GM12878 (cell line): Measurements from ENCODE around the gene ASMTL. TPM values are rescaled to one million over a fixed set of nuclear protein-coding genes. Genes with fewer than 3 reads are reported as not detected.

Experiments used
- ATAC-seq: fragments of 200-7000 bp; cut with Tn5 transposase; 3 replicates; pipeline ENCODE4 v1.9.1; 2020; ENCODE audit warnings: mild to moderate bottlenecking, moderate library complexity
- BruUV-seq: library from RNA; stranded (reverse); fragments of 400-500 nt; replicated peaks from 2 replicates; lab custom pipeline; 2021; lab: Mats Ljungman, UMichigan
- CTCF ChIA-PET: fragments of 300-600 bp; sonication (Branson Sonifier 250); formaldehyde crosslinking; extraction: SDS; loops from one replicate; lab custom pipeline; 2021; ENCODE audit warnings: inconsistent platforms; lab: Yijun Ruan, JAX
- POLR2A ChIA-PET: fragments of 350-600 bp; formaldehyde crosslinking; extraction: SDS; loops from one replicate; lab custom pipeline; 2021; ENCODE audit warnings: inconsistent platforms; lab: Charles Lee
- RAD21 ChIA-PET: fragments of 300-600 bp; sonication (Branson Sonifier 250); formaldehyde crosslinking; loops from one replicate; lab custom pipeline; 2023; ENCODE audit warnings: antibody characterized with exemption; ENCODE audit not compliant: unreplicated experiment; lab: Charles Lee
- SMC1A ChIA-PET: fragments of 300-600 bp; sonication (Branson Sonifier 250); formaldehyde crosslinking; loops from one replicate; lab custom pipeline; 2023; ENCODE audit not compliant: unreplicated experiment, uncharacterized antibody; lab: Charles Lee
- DNase-seq: peaks from one replicate; pipeline ENCODE4 v3.0.0-alpha.2; 2011; ENCODE audit warnings: low read depth, low spot score
- FAIRE-seq: peaks from 3 replicates; lab custom pipeline; 2011; peaks lifted over from hg19 to GRCh38; lab: Jason Lieb, UNC
- H2AFZ ChIP-seq: 2 replicates; pipeline ENCODE4 v1.6.0; 2011; ENCODE audit warnings: low read depth, low read length, control low read depth; ENCODE audit not compliant: control insufficient read depth
- H3K27ac ChIP-seq: 2 replicates; pipeline ENCODE4 v1.5.1; 2011; ENCODE audit warnings: control low read depth; ENCODE audit not compliant: control insufficient read depth, insufficient read depth
- H3K27me3 ChIP-seq, 2 experiments: replicated peaks in 1 of 2; 2 replicates each; pipeline versions ENCODE4 v1.6.0 to v1.6.1; 2011; ENCODE audit warnings: low read length in 1 of 2; ENCODE audit not compliant: control insufficient read depth in 2 of 2, insufficient read depth in 2 of 2
- H3K36me3 ChIP-seq, 2 experiments: 2 replicates each; pipeline ENCODE4 v1.5.1; 2011; ENCODE audit warnings: low read length in 1 of 2; ENCODE audit not compliant: control insufficient read depth in 2 of 2, insufficient read depth in 2 of 2
- H3K4me1 ChIP-seq: 2 replicates; pipeline ENCODE4 v1.6.1; 2011; ENCODE audit warnings: mild to moderate bottlenecking, low read length, moderate library complexity, mixed read lengths; ENCODE audit not compliant: control insufficient read depth, insufficient read depth
- H3K4me2 ChIP-seq: 2 replicates; pipeline ENCODE4 v1.6.0; 2011; ENCODE audit warnings: control low read depth; ENCODE audit not compliant: control insufficient read depth, insufficient read depth
- H3K4me3 ChIP-seq: fragments of 200-600 bp; sonication (generic); 2 replicates; pipeline ENCODE4 v1.5.1; 2016
- H3K79me2 ChIP-seq: 2 replicates; pipeline ENCODE4 v1.6.0; 2011; ENCODE audit warnings: low read length; ENCODE audit not compliant: control insufficient read depth, insufficient read depth
- H3K9ac ChIP-seq: 2 replicates; pipeline ENCODE4 v1.8.0; 2011; ENCODE audit warnings: low read length, control low read depth, mixed read lengths; ENCODE audit not compliant: control insufficient read depth, insufficient read depth
- H3K9me3 ChIP-seq: replicated peaks from 3 replicates; pipeline ENCODE4 v1.5.1; 2011; ENCODE audit warnings: mild to moderate bottlenecking, low read length; ENCODE audit not compliant: control insufficient read depth, insufficient read depth
- H4K20me1 ChIP-seq: 2 replicates; pipeline ENCODE4 v1.6.0; 2011; ENCODE audit not compliant: control insufficient read depth, insufficient read depth
- CHD1 ChIP-seq: IDR thresholded peaks from 2 replicates; pipeline ENCODE4 v1.6.1; 2012; ENCODE audit warnings: low read depth, low read length, improper control_type of control experiment
- CHD4 ChIP-seq: fragments of 200-600 bp; sonication (generic); IDR thresholded peaks from 2 replicates; pipeline ENCODE4 v1.6.1; 2016; ENCODE audit warnings: mild to moderate bottlenecking
- HCFC1 ChIP-seq: fragments of 150-350 bp; IDR thresholded peaks from 2 replicates; pipeline ENCODE4 v1.6.1; 2014; ENCODE audit warnings: low read length
- MYB ChIP-seq: fragments of 150-350 bp; IDR thresholded peaks from 2 replicates; pipeline ENCODE4 v1.6.1; 2014; ENCODE audit warnings: mild to moderate bottlenecking, low read depth, low read length, borderline replicate concordance
- MYC ChIP-seq: IDR thresholded peaks from 2 replicates; pipeline ENCODE4 v1.6.1; 2011; ENCODE audit warnings: mild to moderate bottlenecking, low read length, moderate library complexity, inconsistent platforms; ENCODE audit not compliant: insufficient read depth, insufficient replicate concordance, insufficient read length, severe bottlenecking
- POLR2AphosphoS2 ChIP-seq: IDR thresholded peaks from 2 replicates; pipeline ENCODE4 v1.6.1; 2011; ENCODE audit warnings: low read depth, mild to moderate bottlenecking, low read length, improper control_type of control experiment, moderate library complexity
- RCOR1 ChIP-seq: conservative IDR thresholded peaks from 2 replicates; pipeline ENCODE4 v1.6.1; 2012; ENCODE audit warnings: low read depth, low read length, improper control_type of control experiment
- SMAD1 ChIP-seq: fragments of 450-650 bp; IDR thresholded peaks from 2 replicates; pipeline ENCODE4 v1.6.1; 2018; ENCODE audit warnings: mild to moderate bottlenecking, low read depth; ENCODE audit not compliant: partially characterized antibody
- YBX1 ChIP-seq: fragments of 450-650 bp; IDR thresholded peaks from 2 replicates; pipeline ENCODE4 v1.6.1; 2016; ENCODE audit warnings: antibody characterized with exemption
- WGBS: methylation state at CpG from one replicate; pipeline ENCODE4 v1.1.6; 2016; ENCODE audit warnings: low lambda C conversion rate; ENCODE audit not compliant: insufficient replicate concordance, insufficient coverage; ENCODE audit errors: missing lambda C conversion rate; 5-methylcytosine and 5-hydroxymethylcytosine counted together
- in situ Hi-C: fragments of 300-500 bp; cut with MboI; formaldehyde crosslinking; loops from 9 replicates; pipeline ENCODE4 v1.14.3; 2018; ENCODE audit warnings: mixed read lengths
- intact Hi-C: fragments of 100-400 bp; cut with micrococcal nuclease; formaldehyde crosslinking; loops from one replicate; pipeline ENCODE4 v1.14.2; 2022; ENCODE audit not compliant: unreplicated experiment
- polyA plus RNA-seq, 11 experiments: library from polyadenylated mRNA; depleted of rRNA in 4 of 11; unstranded in 6 of 11; stranded (reverse) in 5 of 11; fragments of >200 nt; fragmentation: Nextera tagmentation in 4 of 11; fragmentation: Illumina TruSeq in 1 of 11; extraction: Ambion mirVana in 4 of 11; extraction: Trizol in 1 of 11; gene quantifications; 1 replicate in 1 of 11; 2 replicates in 10 of 11; pipeline versions ENCODE4 v1.2.1 to v1.2.3, GENCODE V29; 2011 to 2016; ENCODE audit warnings: inconsistent platforms in 2 of 11, missing spikeins in 2 of 11, low read depth in 1 of 11
- total RNA-seq, 4 experiments: library from RNA; depleted of rRNA in 3 of 4; stranded (reverse); fragments of >200 nt in 3 of 4; fragmentation: Illumina TruSeq in 1 of 4; extraction: Trizol in 1 of 4; gene quantifications; 2 replicates each; pipeline versions ENCODE4 v1.2.1 to v1.2.3, GENCODE V29; 2013 to 2021
- TF ChIP-seq, protein P1 (sequence below): fragments of 450-650 bp; formaldehyde crosslinking; IDR thresholded peaks from 2 replicates; pipeline ENCODE4 v1.5.0; 2022; ENCODE audit warnings: mild to moderate bottlenecking, missing genetic modification characterization
- TF ChIP-seq, protein P2 (sequence below): IDR thresholded peaks from 2 replicates; pipeline ENCODE4 v1.6.1; 2012; ENCODE audit warnings: low read depth, low read length, improper control_type of control experiment
- TF ChIP-seq, protein P3 (sequence below): fragments of 450-650 bp; formaldehyde crosslinking; IDR thresholded peaks from 2 replicates; pipeline ENCODE4 v1.4.0; 2020; ENCODE audit warnings: mild to moderate bottlenecking, moderate library complexity

ASMTL gene
- total and polyA plus RNA-seq, 10 of the 15 experiments (the other 5 are each of a cell fraction or from before 2014, with no cell fraction given): 1.6 to 51.9 (median 32.1) TPM

DNA sequence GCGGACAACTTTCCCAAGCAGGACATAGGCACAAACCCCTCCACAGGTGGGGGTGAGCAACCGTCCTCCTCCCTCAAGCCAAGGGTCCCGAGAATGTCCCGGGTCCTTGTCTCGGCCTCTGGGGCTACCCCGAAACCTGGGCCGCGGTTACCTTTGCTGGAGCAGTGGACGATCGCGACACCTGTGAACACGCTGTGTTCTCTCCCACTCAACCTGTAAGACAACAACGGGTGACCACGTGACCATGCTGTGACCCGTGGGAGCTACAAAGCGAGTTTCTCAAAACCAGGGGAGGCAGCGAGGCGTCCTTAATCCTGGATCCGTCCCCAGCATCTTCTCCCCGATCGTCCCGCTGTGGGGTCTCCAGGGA is 17.9 kb downstream of the ASMTL start:
- Histone ChIP-seq H3K4me2 (no peak overlapping the region), H3K4me1 (no peaks in the 10 kb centered on the region), H3K27me3 (no peaks in the 10 kb centered on the region), H3K36me3 (peaks cover 22 to 29% of the 10 kb centered on the region in 2 experiments; a peak in 3 of 4 replicates), H3K9ac (no peak overlapping the region), H2AFZ (no peak overlapping the region), H3K9me3 (no peaks in the 10 kb centered on the region; the same call in 2 of the 3 replicates), H3K4me3 (no peak overlapping the region), H3K79me2 (no peaks in the 10 kb centered on the region), H3K27ac (no peak overlapping the region), H4K20me1 (no peaks in the 10 kb centered on the region)
- FAIRE-seq (no peak), ATAC-seq (no peak), DNase-seq (no peak)
- BruUV-seq: no TSS peak
- 90% methylated on average over 16 of the region's 22 CpGs for WGBS
- in situ Hi-C loops (no loop called here), intact Hi-C loops (no loop called here)
- ChIA-PET CTCF (no interaction called here), RAD21 (no interaction called here), SMC1A (no interaction called here), POLR2A (no interaction called here)
- no peak for TF ChIP-seq RCOR1
- TF ChIP-seq MYC: no peak
- TF ChIP-seq, protein P1, sequence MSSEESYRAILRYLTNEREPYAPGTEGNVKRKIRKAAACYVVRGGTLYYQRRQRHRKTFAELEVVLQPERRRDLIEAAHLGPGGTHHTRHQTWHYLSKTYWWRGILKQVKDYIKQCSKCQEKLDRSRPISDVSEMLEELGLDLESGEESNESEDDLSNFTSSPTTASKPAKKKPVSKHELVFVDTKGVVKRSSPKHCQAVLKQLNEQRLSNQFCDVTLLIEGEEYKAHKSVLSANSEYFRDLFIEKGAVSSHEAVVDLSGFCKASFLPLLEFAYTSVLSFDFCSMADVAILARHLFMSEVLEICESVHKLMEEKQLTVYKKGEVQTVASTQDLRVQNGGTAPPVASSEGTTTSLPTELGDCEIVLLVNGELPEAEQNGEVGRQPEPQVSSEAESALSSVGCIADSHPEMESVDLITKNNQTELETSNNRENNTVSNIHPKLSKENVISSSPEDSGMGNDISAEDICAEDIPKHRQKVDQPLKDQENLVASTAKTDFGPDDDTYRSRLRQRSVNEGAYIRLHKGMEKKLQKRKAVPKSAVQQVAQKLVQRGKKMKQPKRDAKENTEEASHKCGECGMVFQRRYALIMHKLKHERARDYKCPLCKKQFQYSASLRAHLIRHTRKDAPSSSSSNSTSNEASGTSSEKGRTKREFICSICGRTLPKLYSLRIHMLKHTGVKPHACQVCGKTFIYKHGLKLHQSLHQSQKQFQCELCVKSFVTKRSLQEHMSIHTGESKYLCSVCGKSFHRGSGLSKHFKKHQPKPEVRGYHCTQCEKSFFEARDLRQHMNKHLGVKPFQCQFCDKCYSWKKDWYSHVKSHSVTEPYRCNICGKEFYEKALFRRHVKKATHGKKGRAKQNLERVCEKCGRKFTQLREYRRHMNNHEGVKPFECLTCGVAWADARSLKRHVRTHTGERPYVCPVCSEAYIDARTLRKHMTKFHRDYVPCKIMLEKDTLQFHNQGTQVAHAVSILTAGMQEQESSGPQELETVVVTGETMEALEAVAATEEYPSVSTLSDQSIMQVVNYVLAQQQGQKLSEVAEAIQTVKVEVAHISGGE (CRISPR knock-in tag): no peak
- TF ChIP-seq CHD1: no peak
- no peak for TF ChIP-seq MYB
- TF ChIP-seq, protein P2, sequence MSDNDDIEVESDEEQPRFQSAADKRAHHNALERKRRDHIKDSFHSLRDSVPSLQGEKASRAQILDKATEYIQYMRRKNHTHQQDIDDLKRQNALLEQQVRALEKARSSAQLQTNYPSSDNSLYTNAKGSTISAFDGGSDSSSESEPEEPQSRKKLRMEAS: no peak
- no peak for TF ChIP-seq POLR2AphosphoS2
- no peak for TF ChIP-seq YBX1
- TF ChIP-seq CHD4: no peak
- TF ChIP-seq HCFC1: no peak
- no peak for TF ChIP-seq SMAD1
- TF ChIP-seq, protein P3, sequence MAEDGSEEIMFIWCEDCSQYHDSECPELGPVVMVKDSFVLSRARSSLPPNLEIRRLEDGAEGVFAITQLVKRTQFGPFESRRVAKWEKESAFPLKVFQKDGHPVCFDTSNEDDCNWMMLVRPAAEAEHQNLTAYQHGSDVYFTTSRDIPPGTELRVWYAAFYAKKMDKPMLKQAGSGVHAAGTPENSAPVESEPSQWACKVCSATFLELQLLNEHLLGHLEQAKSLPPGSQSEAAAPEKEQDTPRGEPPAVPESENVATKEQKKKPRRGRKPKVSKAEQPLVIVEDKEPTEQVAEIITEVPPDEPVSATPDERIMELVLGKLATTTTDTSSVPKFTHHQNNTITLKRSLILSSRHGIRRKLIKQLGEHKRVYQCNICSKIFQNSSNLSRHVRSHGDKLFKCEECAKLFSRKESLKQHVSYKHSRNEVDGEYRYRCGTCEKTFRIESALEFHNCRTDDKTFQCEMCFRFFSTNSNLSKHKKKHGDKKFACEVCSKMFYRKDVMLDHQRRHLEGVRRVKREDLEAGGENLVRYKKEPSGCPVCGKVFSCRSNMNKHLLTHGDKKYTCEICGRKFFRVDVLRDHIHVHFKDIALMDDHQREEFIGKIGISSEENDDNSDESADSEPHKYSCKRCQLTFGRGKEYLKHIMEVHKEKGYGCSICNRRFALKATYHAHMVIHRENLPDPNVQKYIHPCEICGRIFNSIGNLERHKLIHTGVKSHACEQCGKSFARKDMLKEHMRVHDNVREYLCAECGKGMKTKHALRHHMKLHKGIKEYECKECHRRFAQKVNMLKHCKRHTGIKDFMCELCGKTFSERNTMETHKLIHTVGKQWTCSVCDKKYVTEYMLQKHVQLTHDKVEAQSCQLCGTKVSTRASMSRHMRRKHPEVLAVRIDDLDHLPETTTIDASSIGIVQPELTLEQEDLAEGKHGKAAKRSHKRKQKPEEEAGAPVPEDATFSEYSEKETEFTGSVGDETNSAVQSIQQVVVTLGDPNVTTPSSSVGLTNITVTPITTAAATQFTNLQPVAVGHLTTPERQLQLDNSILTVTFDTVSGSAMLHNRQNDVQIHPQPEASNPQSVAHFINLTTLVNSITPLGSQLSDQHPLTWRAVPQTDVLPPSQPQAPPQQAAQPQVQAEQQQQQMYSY (CRISPR knock-in tag): no peak
